Peyer's patch (tissue), 4 donors: ENCODE data around the gene DKK3. TPM values are rescaled to one million over a fixed set of nuclear protein-coding genes. Genes with fewer than 3 reads are reported as not detected.

Experiments
- DNase-seq, 3 donors: peaks; one replicate each; pipeline ENCODE4 v3.0.0-alpha.2; 2017 to 2019
- H3K27ac ChIP-seq, 4 donors: fragments of 200-600 bp; sonication (generic); one replicate each; pipeline ENCODE4 v1.5.1; 2016 to 2019
- H3K27me3 ChIP-seq, 2 donors: fragments of 200-600 bp; sonication (generic); one replicate each; pipeline ENCODE4 v1.5.1; 2019
- H3K36me3 ChIP-seq, 3 donors: fragments of 200-600 bp; sonication (generic); one replicate each; pipeline ENCODE4 v1.5.1; 2016 to 2019
- H3K4me1 ChIP-seq, 4 donors: fragments of 200-600 bp; sonication (generic); one replicate each; pipeline ENCODE4 v1.5.1; 2016 to 2019
- H3K4me3 ChIP-seq, 4 donors: fragments of 200-600 bp; sonication (generic); 1 replicate in 3 of 4; 2 replicates in 1 of 4; pipeline ENCODE4 v1.5.1; 2016 to 2019; ENCODE audit warnings: mild to moderate bottlenecking in 1 of 4
- H3K9me3 ChIP-seq, 4 donors: fragments of 200-600 bp; sonication (generic); one replicate each; pipeline ENCODE4 v1.5.1; 2016 to 2019; ENCODE audit warnings: mild to moderate bottlenecking in 1 of 4
- POLR2A ChIP-seq, 2 donors: fragments of 450-650 bp; IDR thresholded peaks; one replicate each; pipeline ENCODE4 v1.5.1; 2017; ENCODE audit warnings: antibody characterized with exemption in 2 of 2, mild to moderate bottlenecking in 2 of 2, moderate library complexity in 2 of 2
- total RNA-seq, 4 donors: library from RNA; depleted of rRNA; stranded (reverse); fragments of >200 nt; gene quantifications; one replicate each; pipeline ENCODE4 v1.1.0, GENCODE V29; 2016
- TF ChIP-seq, protein P1 (sequence below), 6 experiments: fragments of 450-650 bp in 4 of 6; fragments of 200-600 bp in 2 of 6; sonication (generic) in 1 of 6; IDR thresholded peaks; one replicate each; pipeline ENCODE4 v1.5.1; 2017 to 2019; ENCODE audit warnings: antibody characterized with exemption in 6 of 6, mild to moderate bottlenecking in 3 of 6, moderate library complexity in 1 of 6

The DKK3 gene
- total RNA-seq, 4 donors from 2014 or later, result 19.8 to 52.0 (median 26.7) TPM

DNA sequence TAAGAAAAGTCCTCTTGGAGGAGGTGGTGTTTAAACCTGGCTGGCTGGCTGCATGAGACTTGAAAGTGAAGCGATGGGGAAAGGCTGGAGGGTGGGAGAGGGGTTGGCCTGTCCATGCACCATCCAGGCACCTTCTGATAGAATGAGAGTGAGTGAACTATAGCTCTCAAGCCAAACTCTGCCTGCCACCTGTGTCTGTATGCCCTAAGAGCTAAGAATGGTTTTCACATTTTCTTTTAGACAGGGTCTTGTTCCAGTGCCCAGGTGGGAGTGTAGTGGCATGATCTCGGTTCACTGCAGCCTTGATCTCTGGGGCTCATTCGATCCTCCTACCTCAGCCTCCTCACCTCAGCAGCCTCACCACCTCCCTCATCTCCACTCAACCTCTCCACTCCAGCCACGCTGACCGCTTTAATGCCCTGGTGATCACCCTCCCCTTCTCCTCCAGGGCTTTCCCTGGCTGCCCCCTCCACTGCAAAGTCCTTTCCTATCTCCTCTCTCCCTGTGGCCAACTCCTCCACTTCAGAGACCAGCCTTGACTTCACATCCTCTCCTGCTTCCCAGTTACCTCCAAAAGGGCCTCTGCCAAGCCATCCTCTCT lies 38.3 kb upstream of the DKK3 start:
- Histone ChIP-seq H3K4me1 (peaks cover 0 to 14% (median 0%) of the 10 kb centered on the region in 4 donors), H3K27me3 (no peaks in the 10 kb centered on the region), H3K36me3 (no peaks in the 10 kb centered on the region), H3K4me3 (no peak overlapping the region), H3K9me3 (no peaks in the 10 kb centered on the region), H3K27ac (no peak overlapping the region)
- DNase-seq, result no peak
- TF ChIP-seq POLR2A (IDR thresholded peaks at IDR 0.05), result no peak
- TF ChIP-seq, protein P1, sequence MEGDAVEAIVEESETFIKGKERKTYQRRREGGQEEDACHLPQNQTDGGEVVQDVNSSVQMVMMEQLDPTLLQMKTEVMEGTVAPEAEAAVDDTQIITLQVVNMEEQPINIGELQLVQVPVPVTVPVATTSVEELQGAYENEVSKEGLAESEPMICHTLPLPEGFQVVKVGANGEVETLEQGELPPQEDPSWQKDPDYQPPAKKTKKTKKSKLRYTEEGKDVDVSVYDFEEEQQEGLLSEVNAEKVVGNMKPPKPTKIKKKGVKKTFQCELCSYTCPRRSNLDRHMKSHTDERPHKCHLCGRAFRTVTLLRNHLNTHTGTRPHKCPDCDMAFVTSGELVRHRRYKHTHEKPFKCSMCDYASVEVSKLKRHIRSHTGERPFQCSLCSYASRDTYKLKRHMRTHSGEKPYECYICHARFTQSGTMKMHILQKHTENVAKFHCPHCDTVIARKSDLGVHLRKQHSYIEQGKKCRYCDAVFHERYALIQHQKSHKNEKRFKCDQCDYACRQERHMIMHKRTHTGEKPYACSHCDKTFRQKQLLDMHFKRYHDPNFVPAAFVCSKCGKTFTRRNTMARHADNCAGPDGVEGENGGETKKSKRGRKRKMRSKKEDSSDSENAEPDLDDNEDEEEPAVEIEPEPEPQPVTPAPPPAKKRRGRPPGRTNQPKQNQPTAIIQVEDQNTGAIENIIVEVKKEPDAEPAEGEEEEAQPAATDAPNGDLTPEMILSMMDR (IDR thresholded peaks at IDR 0.05), result no peak

DNA sequence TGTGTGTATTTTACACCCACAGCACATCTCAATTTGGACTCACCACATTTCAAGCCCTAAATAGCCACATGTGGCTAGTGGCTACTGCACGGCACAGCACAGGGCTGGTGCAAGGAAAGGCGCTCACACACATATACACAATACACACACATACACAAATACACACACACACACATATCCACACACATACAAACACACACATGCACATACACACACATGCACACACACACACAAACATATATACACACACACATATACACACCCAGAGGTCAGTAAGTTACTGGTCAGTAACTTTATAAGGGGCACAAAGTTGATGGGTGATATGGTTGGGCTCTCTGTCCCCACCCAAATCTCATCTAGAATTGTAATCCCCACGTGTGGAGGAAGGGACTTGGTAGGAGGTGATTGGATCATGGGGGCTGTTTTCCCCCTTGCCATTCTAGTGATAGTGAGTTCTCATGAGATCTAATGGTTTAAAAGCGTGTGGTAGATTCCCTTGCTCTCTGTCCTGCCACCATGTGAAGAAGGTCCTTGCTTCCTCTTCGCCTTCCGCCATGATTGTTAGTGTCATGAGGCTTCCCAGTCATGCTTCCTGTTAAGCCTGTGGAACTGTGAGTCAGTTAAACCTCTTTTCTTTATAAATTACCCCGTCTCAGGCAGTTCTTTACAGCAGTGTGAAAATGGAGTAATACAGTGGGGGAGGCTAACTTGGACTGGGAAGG lies 37.6 kb upstream of the DKK3 start:
- Histone ChIP-seq H3K4me1 (peaks cover 0 to 14% (median 0%) of the 10 kb centered on the region in 4 donors), H3K9me3 (no peaks in the 10 kb centered on the region), H3K36me3 (no peaks in the 10 kb centered on the region), H3K27ac (no peak overlapping the region), H3K27me3 (no peaks in the 10 kb centered on the region), H3K4me3 (no peak overlapping the region)
- TF ChIP-seq, protein P1 (IDR thresholded peaks at IDR 0.05), result no peak
- no peak for TF ChIP-seq POLR2A (IDR thresholded peaks at IDR 0.05)
- no peak for DNase-seq

DNA sequence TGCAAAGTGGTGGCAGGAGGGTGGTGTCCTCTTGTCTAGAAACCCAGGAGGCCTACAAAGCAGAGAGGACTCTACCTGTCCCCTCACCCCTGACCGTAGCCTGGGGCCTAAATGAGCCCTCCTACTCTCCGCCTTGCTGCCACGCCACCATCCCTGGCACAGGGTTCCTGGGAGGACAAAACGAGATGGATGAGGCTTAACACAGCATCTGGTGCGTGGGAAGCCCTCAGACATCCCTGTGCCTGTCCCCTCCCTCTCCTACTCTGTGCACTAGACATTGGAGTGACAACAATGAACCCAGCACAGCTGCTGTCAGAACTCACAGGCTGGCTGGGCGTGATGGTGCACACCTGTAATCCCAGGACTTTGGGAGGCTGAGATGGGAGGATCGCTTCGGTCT lies 36.4 kb upstream of the DKK3 start:
- no peak for TF ChIP-seq POLR2A (IDR thresholded peaks at IDR 0.05)
- TF ChIP-seq, protein P1 (IDR thresholded peaks at IDR 0.05), result no peak
- Histone ChIP-seq H3K4me3 (no peak overlapping the region), H3K27ac (peak overlapping the region in 1 of 4 donors; percentile 30), H3K36me3 (no peaks in the 10 kb centered on the region), H3K27me3 (no peaks in the 10 kb centered on the region), H3K4me1 (peaks cover 0 to 14% (median 0%) of the 10 kb centered on the region in 4 donors), H3K9me3 (no peaks in the 10 kb centered on the region)
- no peak for DNase-seq

DNA sequence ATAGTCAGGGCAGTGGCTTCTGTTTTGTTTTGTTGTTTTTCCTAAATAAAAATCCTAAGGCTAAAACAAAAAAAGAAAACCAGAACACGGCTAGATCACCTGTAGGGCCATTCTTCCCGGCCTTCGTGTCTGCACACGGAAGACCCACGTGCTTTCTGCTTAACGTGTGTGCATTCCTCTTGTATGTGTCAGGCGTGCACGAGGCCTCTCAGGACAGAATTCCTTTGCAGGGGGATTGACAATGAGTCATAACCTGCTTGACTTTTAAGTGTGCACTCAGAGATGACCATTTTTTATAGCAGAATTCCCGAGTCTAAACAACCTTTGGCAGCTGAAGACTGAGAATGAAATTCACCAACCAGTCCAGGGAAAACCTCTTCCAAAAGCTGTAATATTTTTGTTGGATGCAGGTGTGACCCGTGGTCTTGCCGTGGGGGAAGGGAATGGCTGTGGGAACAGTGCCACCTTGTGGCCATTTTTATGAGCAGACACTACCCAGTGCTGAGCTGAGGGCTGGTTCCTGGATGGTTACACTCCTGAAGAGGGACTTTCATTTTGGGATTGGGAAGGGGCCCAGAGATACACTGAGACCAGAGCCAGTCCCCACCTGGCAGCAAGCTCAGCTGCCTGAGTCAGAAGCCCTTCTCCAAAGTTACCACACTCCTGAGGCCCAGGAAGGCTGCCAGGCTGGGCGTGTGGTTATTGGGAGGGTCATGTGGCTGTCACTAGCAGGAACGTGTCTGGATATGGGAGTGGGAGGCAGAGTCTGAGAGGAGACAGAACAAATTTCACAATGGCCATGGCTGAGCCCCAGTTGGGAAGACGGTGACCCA lies 35.7 kb upstream of the DKK3 start:
- no peak for TF ChIP-seq POLR2A (IDR thresholded peaks at IDR 0.05)
- TF ChIP-seq, protein P1 (IDR thresholded peaks at IDR 0.05), result peak; percentile 57 to 92 (median 89)
- Histone ChIP-seq H3K27me3 (no peaks in the 10 kb centered on the region), H3K9me3 (no peaks in the 10 kb centered on the region), H3K4me1 (peaks cover 0 to 14% (median 0%) of the 10 kb centered on the region in 4 donors), H3K27ac (peak overlapping the region in 2 of 4 donors; percentile 28 to 30), H3K4me3 (no peak overlapping the region), H3K36me3 (no peaks in the 10 kb centered on the region)
- DNase-seq, result peak; percentile 51 to 85 (median 72)

DNA sequence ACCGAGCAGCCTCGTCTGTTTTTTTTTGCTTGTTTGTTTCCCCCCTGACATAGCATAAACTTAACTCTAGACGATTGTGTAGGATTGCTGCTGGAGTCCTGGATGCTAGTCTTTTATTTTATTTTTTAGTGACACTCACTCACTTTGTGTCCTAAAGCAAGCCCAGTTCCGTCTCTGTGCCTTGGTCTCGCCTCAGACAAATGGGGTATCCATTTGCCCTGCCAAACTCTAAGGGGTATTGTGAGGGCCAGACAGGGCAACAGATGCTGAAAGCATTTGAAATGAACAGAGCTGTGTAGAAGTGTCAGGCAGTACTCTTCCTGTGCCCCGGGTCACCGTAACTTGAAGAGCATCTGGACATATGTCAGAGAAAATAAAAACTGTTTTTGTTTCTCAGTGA lies 34.8 kb upstream of the DKK3 start:
- no peak for TF ChIP-seq POLR2A (IDR thresholded peaks at IDR 0.05)
- TF ChIP-seq, protein P1 (IDR thresholded peaks at IDR 0.05), result no peak
- Histone ChIP-seq H3K36me3 (no peaks in the 10 kb centered on the region), H3K9me3 (no peaks in the 10 kb centered on the region), H3K27me3 (no peaks in the 10 kb centered on the region), H3K27ac (peak overlapping the region in 1 of 4 donors; percentile 28), H3K4me1 (peaks cover 0 to 14% (median 0%) of the 10 kb centered on the region in 4 donors), H3K4me3 (no peak overlapping the region)
- DNase-seq, result no peak
